Mesenchymal stem cell (in vitro differentiated cells and primary cell): Measurements from ENCODE around the gene CORO2B.
A peak's percentile ranks its signal among the peaks of the same experiment; 100 is the strongest.

ENCODE experiments used
- DNase-seq: peaks from one replicate; pipeline ENCODE4 v3.0.0-alpha.2; 2013
- H2AFZ ChIP-seq: one replicate; pipeline ENCODE4 v1.6.1; 2013; ENCODE audit warnings: low read depth, mild to moderate bottlenecking, control low read depth, inconsistent platforms, low read length, moderate library complexity
- H2AK5ac ChIP-seq: 2 replicates; pipeline ENCODE4 v1.6.1; 2013; ENCODE audit warnings: low read length, moderate library complexity, mild to moderate bottlenecking, inconsistent platforms; ENCODE audit not compliant: severe bottlenecking
- H2BK120ac ChIP-seq: one replicate; pipeline ENCODE4 v1.6.1; 2013; ENCODE audit warnings: low read depth, mild to moderate bottlenecking, inconsistent platforms, low read length, moderate library complexity
- H2BK12ac ChIP-seq, 2 experiments: one replicate each; pipeline ENCODE4 v1.6.1; 2013; ENCODE audit warnings: inconsistent platforms in 2 of 2, low read length in 2 of 2, mild to moderate bottlenecking in 2 of 2, moderate library complexity in 2 of 2, control low read depth in 1 of 2
- H2BK15ac ChIP-seq: one replicate; pipeline ENCODE4 v1.6.1; 2013; ENCODE audit warnings: mild to moderate bottlenecking, low read depth, inconsistent platforms; ENCODE audit not compliant: poor library complexity, severe bottlenecking
- H2BK5ac ChIP-seq: 2 replicates; pipeline ENCODE4 v1.6.1; 2013; ENCODE audit warnings: low read depth, mild to moderate bottlenecking, low read length, control low read depth, inconsistent platforms; ENCODE audit not compliant: poor library complexity, severe bottlenecking
- H3K14ac ChIP-seq, 2 experiments: one replicate each; pipeline ENCODE4 v1.6.1; 2013; ENCODE audit warnings: inconsistent platforms in 2 of 2, low read length in 2 of 2, control low read depth in 1 of 2, mild to moderate bottlenecking in 1 of 2, moderate library complexity in 1 of 2
- H3K18ac ChIP-seq, 2 experiments: one replicate each; pipeline ENCODE4 v1.6.1; 2013; ENCODE audit warnings: inconsistent platforms in 2 of 2, low read length in 2 of 2, control low read depth in 1 of 2, low read depth in 1 of 2, mild to moderate bottlenecking in 1 of 2
- H3K23ac ChIP-seq, 2 experiments: one replicate each; pipeline ENCODE4 v1.6.1; 2013; ENCODE audit warnings: inconsistent platforms in 2 of 2, low read length in 2 of 2, mild to moderate bottlenecking in 2 of 2, moderate library complexity in 2 of 2, control low read depth in 1 of 2
- H3K27ac ChIP-seq: 2 replicates; pipeline ENCODE4 v1.5.1; 2013; ENCODE audit warnings: mild to moderate bottlenecking, moderate library complexity, low read length, control low read depth, inconsistent platforms; ENCODE audit not compliant: poor library complexity, severe bottlenecking
- H3K27me3 ChIP-seq, 2 experiments: 2 replicates each; pipeline versions ENCODE4 v1.6.1 to v1.7.0; 2013; ENCODE audit warnings: low read length in 2 of 2, mild to moderate bottlenecking in 2 of 2, moderate library complexity in 2 of 2, control low read depth in 1 of 2, inconsistent platforms in 1 of 2; ENCODE audit not compliant: control insufficient read depth in 1 of 2, insufficient read depth in 1 of 2
- H3K36me3 ChIP-seq, 2 experiments: 2 replicates each; pipeline versions ENCODE4 v1.6.1 to v1.7.0; 2013; ENCODE audit warnings: low read length in 2 of 2, control low read depth in 1 of 2, inconsistent platforms in 1 of 2, low read depth in 1 of 2, mild to moderate bottlenecking in 1 of 2; ENCODE audit not compliant: insufficient read depth in 2 of 2, control insufficient read depth in 1 of 2
- H3K4ac ChIP-seq, 2 experiments: one replicate each; pipeline ENCODE4 v1.6.1; 2013; ENCODE audit warnings: inconsistent platforms in 2 of 2, low read length in 2 of 2, mild to moderate bottlenecking in 2 of 2, moderate library complexity in 2 of 2, control low read depth in 1 of 2, low read depth in 1 of 2
- H3K4me1 ChIP-seq: 2 replicates; pipeline ENCODE4 v1.6.1; 2013; ENCODE audit warnings: low read depth, low read length, control low read depth; ENCODE audit not compliant: control insufficient read depth, insufficient read depth
- H3K4me2 ChIP-seq: 2 replicates; pipeline ENCODE4 v1.6.1; 2013; ENCODE audit warnings: low read length, mild to moderate bottlenecking, inconsistent platforms; ENCODE audit not compliant: poor library complexity, severe bottlenecking
- H3K4me3 ChIP-seq, 2 experiments: 2 replicates each; pipeline versions ENCODE4 v1.5.1 to v1.7.0; 2013; ENCODE audit warnings: low read length in 2 of 2, mild to moderate bottlenecking in 2 of 2, control low read depth in 1 of 2, low read depth in 1 of 2; ENCODE audit not compliant: insufficient read depth in 1 of 2
- H3K79me1 ChIP-seq: replicated peaks from 2 replicates; pipeline ENCODE4 v1.6.1; 2013; ENCODE audit warnings: mild to moderate bottlenecking, control low read depth, low read length, inconsistent platforms; ENCODE audit not compliant: poor library complexity, severe bottlenecking
- H3K9ac ChIP-seq: 2 replicates; pipeline ENCODE4 v1.7.0; 2013; ENCODE audit warnings: mild to moderate bottlenecking, low read length, moderate library complexity
- H3K9me3 ChIP-seq: 2 replicates; pipeline ENCODE4 v1.7.0; 2013; ENCODE audit warnings: mild to moderate bottlenecking, low read length; ENCODE audit not compliant: control insufficient read depth
- H4K8ac ChIP-seq: one replicate; pipeline ENCODE4 v1.6.1; 2013; ENCODE audit warnings: inconsistent platforms, mild to moderate bottlenecking, low read length, moderate library complexity
- H4K91ac ChIP-seq: one replicate; pipeline ENCODE4 v1.6.1; 2013; ENCODE audit warnings: mild to moderate bottlenecking, low read length, inconsistent platforms
- WGBS: methylation state at CpG from one replicate; pipeline ENCODE4 v1.1.7; 2013; ENCODE audit warnings: mixed read lengths; 5-methylcytosine and 5-hydroxymethylcytosine counted together

The CORO2B gene

GRCh38 chr15:68699881-68700454 lies 121.2 kb downstream of the CORO2B start:
- Histone ChIP-seq H3K18ac (peak overlapping the region; percentile 11 to 28), H4K91ac (peak overlapping the region; percentile 65), H3K79me1 (no peaks in the 10 kb centered on the region), H3K9me3 (no peaks in the 10 kb centered on the region), H3K36me3 (peaks cover 36 to 66% of the 10 kb centered on the region in 2 experiments), H2BK120ac (no peak overlapping the region), H2AK5ac (peak overlapping the region; percentile 46), H2BK12ac (peak overlapping the region in 1 of 2 experiments; percentile 85), H3K4me3 (no peak overlapping the region), H3K9ac (peak overlapping the region; percentile 83), H3K4ac (peak overlapping the region in 1 of 2 experiments; percentile 4), H2BK15ac (no peak overlapping the region), H3K4me1 (peaks cover 22% of the 10 kb centered on the region), H2BK5ac (no peak overlapping the region), H3K27ac (peak overlapping the region; percentile 53), H3K27me3 (no peaks in the 10 kb centered on the region), H2AFZ (no peak overlapping the region), H3K4me2 (no peak overlapping the region), H3K23ac (peak overlapping the region in 1 of 2 experiments; percentile 16), H3K14ac (peak overlapping the region in 1 of 2 experiments; percentile 87), H4K8ac (peak overlapping the region; percentile 43)
- 81% methylated on average over 12 of the region's 12 CpGs for WGBS
- no peak for DNase-seq

GRCh38 chr15:68700455-68701123 lies 121.8 kb downstream of the CORO2B start:
- 11% methylated on average over 16 of the region's 19 CpGs for WGBS

GRCh38 chr15:68701886-68702285 lies 123.1 kb downstream of the CORO2B start:
- no peak overlapping the region for H3K27ac ChIP-seq
- no peak overlapping the region for H3K23ac ChIP-seq
- peaks cover 33 to 56% of the 10 kb centered on the region in 2 experiments for H3K36me3 ChIP-seq
- no peak overlapping the region for H4K91ac ChIP-seq
- H2AFZ ChIP-seq: no peak overlapping the region
- no peak overlapping the region for H2BK15ac ChIP-seq
- no peak overlapping the region for H2BK12ac ChIP-seq
- H2BK120ac ChIP-seq: no peak overlapping the region
- no peak overlapping the region for H3K4ac ChIP-seq
- H2AK5ac ChIP-seq: no peak overlapping the region
- WGBS: 91% methylated on average over 6 of the region's 6 CpGs
- H3K4me3 ChIP-seq: no peak overlapping the region
- H3K4me1 ChIP-seq: peaks cover 22% of the 10 kb centered on the region
- no peak overlapping the region for H2BK5ac ChIP-seq
- H4K8ac ChIP-seq: no peak overlapping the region
- no peaks in the 10 kb centered on the region for H3K9me3 ChIP-seq
- H3K9ac ChIP-seq: no peak overlapping the region
- H3K14ac ChIP-seq: no peak overlapping the region
- no peak overlapping the region for H3K4me2 ChIP-seq
- no peaks in the 10 kb centered on the region for H3K79me1 ChIP-seq
- no peak for DNase-seq
- H3K18ac ChIP-seq: no peak overlapping the region
- no peaks in the 10 kb centered on the region for H3K27me3 ChIP-seq

More at GRCh38 chr15:68700455-68701123, 121.8 kb downstream of the CORO2B start:
- Histone ChIP-seq H3K79me1 (no peaks in the 10 kb centered on the region), H3K23ac (peak overlapping the region in 1 of 2 experiments; percentile 44), H4K91ac (no peak overlapping the region), H4K8ac (peak overlapping the region; percentile 61), H3K4ac (no peak overlapping the region), H2BK15ac (no peak overlapping the region), H2AK5ac (peak overlapping the region; percentile 46), H3K14ac (peak overlapping the region in 1 of 2 experiments; percentile 57), H3K36me3 (peaks cover 34 to 61% of the 10 kb centered on the region in 2 experiments), H3K4me3 (peak overlapping the region in 1 of 2 experiments; percentile 37), H3K9ac (peak overlapping the region; percentile 83), H3K18ac (peak overlapping the region; percentile 28 to 73), H3K27ac (peak overlapping the region; percentile 53), H2BK12ac (no peak overlapping the region), H2AFZ (no peak overlapping the region), H2BK5ac (no peak overlapping the region), H3K4me2 (peak overlapping the region; percentile 38), H3K9me3 (no peaks in the 10 kb centered on the region), H3K4me1 (peaks cover 22% of the 10 kb centered on the region), H3K27me3 (no peaks in the 10 kb centered on the region), H2BK120ac (peak overlapping the region; percentile 56)
- peak; percentile 75 for DNase-seq

- Histone ChIP-seq H3K9ac (no peak overlapping the region), H2AK5ac (no peak overlapping the region), H3K4ac (no peak overlapping the region), H3K9me3 (no peaks in the 10 kb centered on the region), H3K23ac (no peak overlapping the region), H2BK15ac (no peak overlapping the region), H3K4me2 (no peak overlapping the region), H2BK5ac (no peak overlapping the region), H3K4me3 (no peak overlapping the region), H3K14ac (peak overlapping the region in 1 of 2 experiments; percentile 11), H3K18ac (no peak overlapping the region), H3K27ac (no peak overlapping the region), H2AFZ (peak overlapping the region; percentile 15), H2BK120ac (no peak overlapping the region), H4K91ac (no peak overlapping the region), H3K79me1 (no peaks in the 10 kb centered on the region), H4K8ac (no peak overlapping the region), H3K4me1 (peaks cover 15% of the 10 kb centered on the region), H3K36me3 (peaks cover 11 to 32% of the 10 kb centered on the region in 2 experiments), H2BK12ac (no peak overlapping the region), H3K27me3 (no peaks in the 10 kb centered on the region)
- DNase-seq: peak; percentile 27
- 25% methylated on average over 6 of the region's 6 CpGs for WGBS
Measured at GRCh38 chr15:68704496-68705021, 125.8 kb downstream of the CORO2B start.
